Astrocyte of the spinal cord (primary cell): ENCODE measurements around the gene HDDC2.

ENCODE experiments used
- DNase-seq: peaks from one replicate; pipeline ENCODE4 v3.0.0; 2011; ENCODE audit warnings: low read depth, low spot score
- H3K4me3 ChIP-seq: 2 replicates; pipeline ENCODE4 v1.5.1; 2011; ENCODE audit warnings: low read depth, mild to moderate bottlenecking, low read length, moderate library complexity
- CTCF ChIP-seq: IDR thresholded peaks from 2 replicates; pipeline ENCODE4 v1.5.1; 2012; ENCODE audit warnings: low read depth, mild to moderate bottlenecking, low read length, inconsistent platforms
- in situ Hi-C: cut with HindIII; loops from 2 replicates; pipeline ENCODE4 v1.10.0; 2017; ENCODE audit warnings: low sequenced_read_pairs

The HDDC2 gene

GRCh38 chr6:125228981-125229479 is 72.7 kb downstream of the HDDC2 start:
- no peak overlapping the region for H3K4me3 ChIP-seq
- DNase-seq, result peak; percentile 13
- in situ Hi-C loops, result no loop called here
- no peak for TF ChIP-seq CTCF

GRCh38 chr6:125227244-125227643 is 74.5 kb downstream of the HDDC2 start:
- in situ Hi-C loops, result no loop called here
- no peak for DNase-seq
- no peak for TF ChIP-seq CTCF
- H3K4me3 ChIP-seq, result no peak overlapping the region
